Ovary (tissue), 10 donors: Measurements from ENCODE around the gene SLC9A1. TPM values are rescaled to one million over a fixed set of nuclear protein-coding genes. Genes with fewer than 3 reads are reported as not detected.

Source experiments
- DNase-seq, 5 donors: peaks; one replicate each; pipeline ENCODE4 v3.0.0-alpha.2; 2019 to 2020
- H3K27ac ChIP-seq, 2 donors: fragments of 200-600 bp; one replicate each; pipeline versions ENCODE4 v1.5.1 to v1.8.0; 2019 to 2022
- H3K27me3 ChIP-seq: fragments of 200-600 bp; one replicate; pipeline ENCODE4 v1.8.0; 2022
- H3K36me3 ChIP-seq: fragments of 200-600 bp; sonication (generic); one replicate; pipeline ENCODE4 v1.5.1; 2019
- H3K4me1 ChIP-seq: one replicate; pipeline ENCODE4 v1.8.1; 2013; ENCODE audit warnings: mild to moderate bottlenecking, moderate library complexity; ENCODE audit not compliant: insufficient read depth
- H3K4me3 ChIP-seq: fragments of 200-600 bp; sonication (generic); one replicate; pipeline ENCODE4 v1.5.1; 2017
- H3K9me3 ChIP-seq, 2 donors: fragments of 200-600 bp in 1 of 2; sonication (generic) in 1 of 2; one replicate each; pipeline versions ENCODE4 v1.5.1 to v1.8.1; 2013 to 2019; ENCODE audit warnings: mild to moderate bottlenecking in 1 of 2, moderate library complexity in 1 of 2
- CTCF ChIP-seq, 3 donors: fragments of 450-650 bp in 2 of 3; fragments of 200-600 bp in 1 of 3; IDR thresholded peaks; one replicate each; pipeline versions ENCODE4 v1.5.1 to v1.8.0; 2016 to 2022; ENCODE audit warnings: antibody characterized with exemption in 3 of 3, mild to moderate bottlenecking in 1 of 3
- EP300 ChIP-seq: sonication (generic); formaldehyde crosslinking; IDR thresholded peaks from one replicate; pipeline ENCODE4 v1.6.1; 2017; ENCODE audit warnings: antibody characterized with exemption
- POLR2A ChIP-seq: fragments of 450-650 bp; IDR thresholded peaks from one replicate; pipeline ENCODE4 v1.6.1; 2017; ENCODE audit warnings: antibody characterized with exemption, mild to moderate bottlenecking, moderate library complexity
- WGBS, 3 donors: extraction: QIAGEN DNeasy Blood & Tissue Kit in 1 of 3; methylation state at CpG; one replicate each; pipeline versions ENCODE4 v1.1.5 to v1.1.7; 2013 to 2017; 5-methylcytosine and 5-hydroxymethylcytosine counted together
- intact Hi-C, 4 donors: fragments of 100-400 bp; cut with DNase I; formaldehyde crosslinking; loops; one replicate each; pipeline versions ENCODE4 v1.11.0 to v1.15.1; 2022 to 2023
- long read RNA-seq, 3 donors: library from polyadenylated mRNA in 2 of 3; unstranded in 2 of 3; transcript quantifications; one replicate each; pipeline ENCODE4 v2.0.0 and lab custom pipeline, GENCODE V29; 2021 to 2026
- polyA plus RNA-seq, 2 donors: library from polyadenylated mRNA; stranded (reverse); fragments of 200-250 nt in 1 of 2; fragments of 350-450 nt in 1 of 2; fragmentation: Illumina TruSeq in 1 of 2; extraction: RNeasy Lipid Tissue Mini Kit (QIAGEN cat#74804) in 1 of 2; gene quantifications; one replicate each; pipeline ENCODE4 v1.2.3, GENCODE V29; 2013 to 2014
- total RNA-seq, 7 donors: library from RNA; depleted of rRNA in 2 of 7; stranded (reverse); fragments of >200 nt in 2 of 7; fragmentation: NEBNext Ultra II Directional in 3 of 7; extraction: Animal tissue kit (Norgen Biotek cat#: 25700) in 3 of 7; gene quantifications; one replicate each; pipeline versions ENCODE4 v1.1.0 to v1.2.4, GENCODE V29; 2016 to 2023
- donor health status: DM: no; HTN: no; CAD: no; lungs with moderate emphysema.
- donor health status: DM: no; HTN: no; CAD: no.
- donor health status: Bipolar disorder and iron deficiency.
- donor health status: DM: yes; HTN: yes; CAD: no.
- donor health status: DM: no; HTN: no; CAD: no.
- donor health status: DM: yes; HTN: yes; CAD: no.

SLC9A1 gene
- total RNA-seq (10 to 100 TPM in 5 of 7 donors, 1 to 10 TPM in 2; 8.6 to 33.7 (median 14.8) TPM), polyA plus RNA-seq (10 to 100 TPM; 10.6 to 22.0 TPM)
- long read RNA-seq, donor 1, partial matches to known transcripts = 8 of 10 reads
- long read RNA-seq, donor 1, other reads (novel, unspliced or antisense) = 1 of 10 reads
- long read RNA-seq, donor 2 = 0 reads
- long read RNA-seq, donor 3, full-length matches to known transcripts = 12 of 34 reads
- long read RNA-seq, donor 3, partial matches to known transcripts = 19 of 34 reads
- long read RNA-seq, donor 3, other reads (novel, unspliced or antisense) = 3 of 34 reads

- intact Hi-C loops = loop anchor here in 2 of 4 donors (2.0 to 5.0 kb wide), 2 partner anchors 36 to 43 kb away; no protein-coding TSS in a partner anchor
- TF ChIP-seq CTCF (IDR thresholded peaks at IDR 0.05) = peak; percentile 56 to 77 (median 73)
- TF ChIP-seq POLR2A = peak; percentile 100
- no peak for TF ChIP-seq EP300
- WGBS, 3 donors = 3 to 4% (median 4%) methylated on average over 38 to 40 of the region's 40 CpGs
- H3K4me1 ChIP-seq = peaks cover 15% of the 10 kb centered on the region
- H3K9me3 ChIP-seq = no peaks in the 10 kb centered on the region
- H3K4me3 ChIP-seq = peak within 1 kb of the TSS; percentile 71
- H3K27ac ChIP-seq = peak within 1 kb of the TSS; percentile 42 to 78
- H3K27me3 ChIP-seq = no peaks in the 10 kb centered on the region
- peak; percentile 95 to 97 (median 96) for DNase-seq
- H3K36me3 ChIP-seq = no peaks in the 10 kb centered on the region
Observed at GRCh38 chr1:27154991-27155781, at the start of gene SLC9A1. SLC9A1 (minus strand) TSS chr1:27155125; CDS start chr1:27154334, 791 bp downstream.

GRCh38 chr1:27203946-27204345, 49.0 kb upstream of the SLC9A1 start:
- H3K27ac ChIP-seq = no peak overlapping the region
- no peaks in the 10 kb centered on the region for H3K36me3 ChIP-seq
- DNase-seq = no peak
- no peaks in the 10 kb centered on the region for H3K27me3 ChIP-seq
- 87 to 89% (median 89%) methylated on average over 1 of the region's 1 CpG for WGBS, 3 donors
- TF ChIP-seq POLR2A (no peak), EP300 (no peak), CTCF (IDR thresholded peaks at IDR 0.05) (no peak)
- intact Hi-C loops = no loop called here
- H3K9me3 ChIP-seq = no peaks in the 10 kb centered on the region
- no peak overlapping the region for H3K4me3 ChIP-seq
- no peaks in the 10 kb centered on the region for H3K4me1 ChIP-seq

GRCh38 chr1:27201295-27201694, 46.4 kb upstream of the SLC9A1 start:
- intact Hi-C loops = no loop called here
- no peaks in the 10 kb centered on the region for H3K9me3 ChIP-seq
- no peak overlapping the region for H3K27ac ChIP-seq
- TF ChIP-seq CTCF (IDR thresholded peaks at IDR 0.05) = no peak
- no peak for TF ChIP-seq POLR2A
- no peak for TF ChIP-seq EP300
- 92 to 94% (median 93%) methylated on average over 24 of the region's 24 CpGs for WGBS, 3 donors
- no peaks in the 10 kb centered on the region for H3K4me1 ChIP-seq
- no peak overlapping the region for H3K4me3 ChIP-seq
- DNase-seq = no peak
- H3K36me3 ChIP-seq = no peaks in the 10 kb centered on the region
- no peaks in the 10 kb centered on the region for H3K27me3 ChIP-seq

GRCh38 chr1:27193194-27193593, 38.3 kb upstream of the SLC9A1 start:
- Histone ChIP-seq H3K27me3 (no peaks in the 10 kb centered on the region), H3K4me3 (no peak overlapping the region), H3K36me3 (no peaks in the 10 kb centered on the region), H3K27ac (no peak overlapping the region), H3K4me1 (no peaks in the 10 kb centered on the region), H3K9me3 (no peaks in the 10 kb centered on the region)
- intact Hi-C loops = loop anchor here in 1 of 4 donors (10.0 kb wide), 1 partner anchor 102 kb away; no protein-coding TSS in a partner anchor
- DNase-seq = no peak
- no peak for TF ChIP-seq POLR2A
- no peak for TF ChIP-seq CTCF (IDR thresholded peaks at IDR 0.05)
- no peak for TF ChIP-seq EP300
- 96 to 100% (median 100%) methylated on average over 1 of the region's 1 CpG for WGBS, 3 donors
